Measurements from ENCODE around the gene BIK. TPM values are rescaled to one million over a fixed set of nuclear protein-coding genes. Genes with fewer than 3 reads are reported as not detected.

BIK gene
- polyA plus RNA-seq, 1 of the 3 experiments (the other 2 are of a cell fraction) = 0.66 TPM

DNA sequence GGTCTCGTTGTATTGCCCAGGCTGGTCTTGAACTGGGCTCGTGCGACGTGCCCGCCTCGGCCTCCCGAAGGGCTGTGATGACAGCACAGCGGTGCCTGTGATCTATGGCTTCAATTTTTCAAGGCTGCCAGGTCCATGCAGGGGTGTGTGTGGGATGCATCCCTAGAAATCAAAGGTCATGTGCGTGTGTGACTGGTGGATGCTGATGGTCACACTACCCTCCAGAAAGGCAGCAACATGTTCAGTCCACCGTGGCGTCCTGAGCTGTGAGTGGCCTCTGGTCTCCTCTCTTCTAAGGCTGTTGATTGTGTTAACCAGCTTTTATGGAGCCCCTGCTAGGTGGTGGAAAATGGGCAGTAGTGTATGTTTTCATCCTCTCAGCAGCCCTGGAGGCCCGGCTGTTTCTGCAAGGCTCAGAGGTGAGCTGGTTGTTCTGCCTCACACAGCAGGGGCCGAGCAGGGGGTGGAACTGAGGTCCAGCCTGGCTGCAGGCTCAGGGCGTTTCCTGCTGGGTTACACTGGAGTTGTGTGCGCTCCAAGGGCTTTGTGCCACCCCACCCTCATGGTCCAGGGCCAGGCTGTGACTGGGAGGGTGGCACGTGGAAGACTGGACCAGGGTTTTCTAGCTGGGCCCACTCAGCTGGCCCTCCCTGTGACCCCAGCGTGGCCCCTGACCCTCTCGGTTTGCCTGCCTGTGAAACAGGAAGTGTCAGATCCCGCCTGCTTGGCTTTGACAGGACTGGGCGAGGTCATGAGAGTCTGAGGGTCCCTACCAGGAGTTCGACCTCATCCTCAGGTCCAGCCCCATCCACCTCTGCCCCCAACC, 7.7 kb downstream of the BIK start:
- Histone ChIP-seq H3K4me1 (ENCODE audit: control insufficient read depth in 1 of 2, insufficient read depth in 2 of 2, low read depth in 1 of 2, low read length in 1 of 2) (no peaks in the 10 kb centered on the region), H3K4me2 (no peak overlapping the region), H3K27ac (ENCODE audit: low read depth in 2 of 2, low read length in 1 of 2) (no peak overlapping the region), H4K20me1 (ENCODE audit: insufficient read depth) (no peaks in the 10 kb centered on the region), H3F3A (replicated peaks; ENCODE audit: insufficient read depth) (no peaks in the 10 kb centered on the region), H2AFZ (ENCODE audit: low read depth) (no peak overlapping the region), H3K79me2 (ENCODE audit: insufficient read depth) (no peaks in the 10 kb centered on the region), H3K9me2 (no peaks in the 10 kb centered on the region), H3K4me3 (ENCODE audit: low read depth in 2 of 2, low read length in 1 of 2) (no peak overlapping the region), H3K9ac (no peak overlapping the region), H3K27me3 (ENCODE audit: insufficient read depth) (no peaks in the 10 kb centered on the region), H3K36me3 (replicated peaks in 1 of 2; ENCODE audit: control insufficient read depth in 1 of 2, insufficient read depth in 2 of 2, low read length in 1 of 2) (no peaks in the 10 kb centered on the region), H3K9me3 (no peaks in the 10 kb centered on the region)
- TF ChIP-seq TAF1 (IDR thresholded peaks at IDR 0.05; ENCODE audit: borderline replicate concordance, low read depth, low read length) (no peak), CHD2 (IDR thresholded peaks at IDR 0.05; ENCODE audit: low read length, partially characterized antibody) (no peak), MEF2A (IDR thresholded peaks at IDR 0.05; ENCODE audit: borderline replicate concordance, low read depth) (no peak), TCF12 (IDR thresholded peaks at IDR 0.05) (no peak)
- POLR2A ChIA-PET = no interaction called here
- no peak for DNase-seq
- CTCF ChIA-PET = interaction anchor here (0.7 kb wide), 1 partner anchor 18 kb away, joined by 3 read pairs; no protein-coding TSS in a partner anchor
- WGBS (ENCODE audit: low lambda C conversion rate) = 80% methylated on average over 12 of the region's 21 CpGs

DNA sequence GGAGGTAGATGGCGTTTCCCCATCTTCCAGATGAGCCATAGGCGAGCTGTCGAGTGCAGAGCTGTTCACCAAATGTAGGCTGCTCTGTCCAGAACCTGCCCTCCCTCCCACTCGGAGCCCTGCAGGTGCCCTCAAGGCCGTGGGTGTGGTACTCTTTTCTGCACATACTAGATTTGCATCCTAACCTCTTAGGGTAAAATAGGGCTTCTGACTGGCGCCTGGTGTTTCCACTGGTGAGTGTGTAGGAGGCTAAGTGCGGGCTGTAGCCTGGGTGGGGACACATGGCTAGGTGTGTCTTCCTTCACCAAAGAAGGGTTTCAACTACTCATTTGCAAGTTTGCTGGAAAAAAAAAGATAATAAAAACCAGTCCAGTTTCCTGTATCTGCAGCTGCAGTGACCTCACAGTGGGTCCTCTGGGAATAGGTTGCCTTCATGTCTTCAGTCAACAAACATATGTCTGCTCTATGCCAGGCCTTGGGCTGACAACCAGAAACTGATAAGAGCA, 8.5 kb downstream of the BIK start:
- Histone ChIP-seq H3K27me3 (ENCODE audit: insufficient read depth) (no peaks in the 10 kb centered on the region), H2AFZ (ENCODE audit: low read depth) (no peak overlapping the region), H3K9me2 (no peaks in the 10 kb centered on the region), H4K20me1 (ENCODE audit: insufficient read depth) (no peaks in the 10 kb centered on the region), H3K79me2 (ENCODE audit: insufficient read depth) (no peaks in the 10 kb centered on the region), H3K4me3 (ENCODE audit: low read depth in 2 of 2, low read length in 1 of 2) (no peak overlapping the region), H3K36me3 (replicated peaks in 1 of 2; ENCODE audit: control insufficient read depth in 1 of 2, insufficient read depth in 2 of 2, low read length in 1 of 2) (no peaks in the 10 kb centered on the region), H3K9me3 (no peaks in the 10 kb centered on the region), H3K4me2 (no peak overlapping the region), H3K9ac (no peak overlapping the region), H3K27ac (ENCODE audit: low read depth in 2 of 2, low read length in 1 of 2) (no peak overlapping the region), H3K4me1 (ENCODE audit: control insufficient read depth in 1 of 2, insufficient read depth in 2 of 2, low read depth in 1 of 2, low read length in 1 of 2) (no peaks in the 10 kb centered on the region), H3F3A (replicated peaks; ENCODE audit: insufficient read depth) (no peaks in the 10 kb centered on the region)
- ChIA-PET CTCF (interaction anchor here (0.7 kb wide), 1 partner anchor 17 kb away, joined by 3 read pairs; no protein-coding TSS in a partner anchor), POLR2A (no interaction called here)
- TF ChIP-seq, protein P1, sequence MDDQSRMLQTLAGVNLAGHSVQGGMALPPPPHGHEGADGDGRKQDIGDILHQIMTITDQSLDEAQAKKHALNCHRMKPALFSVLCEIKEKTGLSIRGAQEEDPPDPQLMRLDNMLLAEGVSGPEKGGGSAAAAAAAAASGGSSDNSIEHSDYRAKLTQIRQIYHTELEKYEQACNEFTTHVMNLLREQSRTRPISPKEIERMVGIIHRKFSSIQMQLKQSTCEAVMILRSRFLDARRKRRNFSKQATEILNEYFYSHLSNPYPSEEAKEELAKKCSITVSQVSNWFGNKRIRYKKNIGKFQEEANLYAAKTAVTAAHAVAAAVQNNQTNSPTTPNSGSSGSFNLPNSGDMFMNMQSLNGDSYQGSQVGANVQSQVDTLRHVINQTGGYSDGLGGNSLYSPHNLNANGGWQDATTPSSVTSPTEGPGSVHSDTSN (IDR thresholded peaks at IDR 0.05) = no peak
- TF ChIP-seq NRF1 (IDR thresholded peaks at IDR 0.05; ENCODE audit: low read depth, low read length) (no peak), EP300 (IDR thresholded peaks at IDR 0.05; ENCODE audit: borderline replicate concordance in 1 of 2, low read depth in 1 of 2, low read length in 1 of 2) (no peak), GABPA (IDR thresholded peaks at IDR 0.05; ENCODE audit: low read depth) (no peak), RAD21 (IDR thresholded peaks at IDR 0.05; ENCODE audit: low read length) (no peak), SIN3A (IDR thresholded peaks at IDR 0.05; ENCODE audit: borderline replicate concordance, low read depth, low read length) (no peak), TCF12 (IDR thresholded peaks at IDR 0.05) (no peak), MXI1 (IDR thresholded peaks at IDR 0.05; ENCODE audit: low read depth, low read length) (no peak), YY1 (IDR thresholded peaks at IDR 0.05; ENCODE audit: low read depth) (no peak), TEAD4 (IDR thresholded peaks at IDR 0.05; ENCODE audit: borderline replicate concordance, insufficient read depth) (no peak), FOXM1 (IDR thresholded peaks at IDR 0.05; ENCODE audit: low read depth) (no peak), FOSL2 (IDR thresholded peaks at IDR 0.05; ENCODE audit: borderline replicate concordance, low read depth) (no peak), RCOR1 (IDR thresholded peaks at IDR 0.05; ENCODE audit: low read length) (no peak), CHD2 (IDR thresholded peaks at IDR 0.05; ENCODE audit: low read length, partially characterized antibody) (no peak)
- TF ChIP-seq, protein P2, sequence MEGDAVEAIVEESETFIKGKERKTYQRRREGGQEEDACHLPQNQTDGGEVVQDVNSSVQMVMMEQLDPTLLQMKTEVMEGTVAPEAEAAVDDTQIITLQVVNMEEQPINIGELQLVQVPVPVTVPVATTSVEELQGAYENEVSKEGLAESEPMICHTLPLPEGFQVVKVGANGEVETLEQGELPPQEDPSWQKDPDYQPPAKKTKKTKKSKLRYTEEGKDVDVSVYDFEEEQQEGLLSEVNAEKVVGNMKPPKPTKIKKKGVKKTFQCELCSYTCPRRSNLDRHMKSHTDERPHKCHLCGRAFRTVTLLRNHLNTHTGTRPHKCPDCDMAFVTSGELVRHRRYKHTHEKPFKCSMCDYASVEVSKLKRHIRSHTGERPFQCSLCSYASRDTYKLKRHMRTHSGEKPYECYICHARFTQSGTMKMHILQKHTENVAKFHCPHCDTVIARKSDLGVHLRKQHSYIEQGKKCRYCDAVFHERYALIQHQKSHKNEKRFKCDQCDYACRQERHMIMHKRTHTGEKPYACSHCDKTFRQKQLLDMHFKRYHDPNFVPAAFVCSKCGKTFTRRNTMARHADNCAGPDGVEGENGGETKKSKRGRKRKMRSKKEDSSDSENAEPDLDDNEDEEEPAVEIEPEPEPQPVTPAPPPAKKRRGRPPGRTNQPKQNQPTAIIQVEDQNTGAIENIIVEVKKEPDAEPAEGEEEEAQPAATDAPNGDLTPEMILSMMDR (IDR thresholded peaks at IDR 0.05) = no peak
- TF ChIP-seq, protein P3, sequence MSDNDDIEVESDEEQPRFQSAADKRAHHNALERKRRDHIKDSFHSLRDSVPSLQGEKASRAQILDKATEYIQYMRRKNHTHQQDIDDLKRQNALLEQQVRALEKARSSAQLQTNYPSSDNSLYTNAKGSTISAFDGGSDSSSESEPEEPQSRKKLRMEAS (IDR thresholded peaks at IDR 0.05; ENCODE audit: low read depth) = no peak
- TF ChIP-seq, protein P4, sequence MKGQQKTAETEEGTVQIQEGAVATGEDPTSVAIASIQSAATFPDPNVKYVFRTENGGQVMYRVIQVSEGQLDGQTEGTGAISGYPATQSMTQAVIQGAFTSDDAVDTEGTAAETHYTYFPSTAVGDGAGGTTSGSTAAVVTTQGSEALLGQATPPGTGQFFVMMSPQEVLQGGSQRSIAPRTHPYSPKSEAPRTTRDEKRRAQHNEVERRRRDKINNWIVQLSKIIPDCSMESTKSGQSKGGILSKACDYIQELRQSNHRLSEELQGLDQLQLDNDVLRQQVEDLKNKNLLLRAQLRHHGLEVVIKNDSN (IDR thresholded peaks at IDR 0.05; ENCODE audit: borderline replicate concordance, low read depth) = no peak
- TF ChIP-seq, protein P5, sequence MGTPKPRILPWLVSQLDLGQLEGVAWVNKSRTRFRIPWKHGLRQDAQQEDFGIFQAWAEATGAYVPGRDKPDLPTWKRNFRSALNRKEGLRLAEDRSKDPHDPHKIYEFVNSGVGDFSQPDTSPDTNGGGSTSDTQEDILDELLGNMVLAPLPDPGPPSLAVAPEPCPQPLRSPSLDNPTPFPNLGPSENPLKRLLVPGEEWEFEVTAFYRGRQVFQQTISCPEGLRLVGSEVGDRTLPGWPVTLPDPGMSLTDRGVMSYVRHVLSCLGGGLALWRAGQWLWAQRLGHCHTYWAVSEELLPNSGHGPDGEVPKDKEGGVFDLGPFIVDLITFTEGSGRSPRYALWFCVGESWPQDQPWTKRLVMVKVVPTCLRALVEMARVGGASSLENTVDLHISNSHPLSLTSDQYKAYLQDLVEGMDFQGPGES (IDR thresholded peaks at IDR 0.05; ENCODE audit: low read depth, low read length) = no peak
- WGBS (ENCODE audit: low lambda C conversion rate) = 100% methylated on average over 2 of the region's 7 CpGs
- no peak for DNase-seq
